ENCODE measurements around the gene BTBD16. TPM values are rescaled to one million over a fixed set of nuclear protein-coding genes. Genes with fewer than 3 reads are reported as not detected.

BTBD16 gene
- polyA plus RNA-seq, 1 experiment: not detected

DNA sequence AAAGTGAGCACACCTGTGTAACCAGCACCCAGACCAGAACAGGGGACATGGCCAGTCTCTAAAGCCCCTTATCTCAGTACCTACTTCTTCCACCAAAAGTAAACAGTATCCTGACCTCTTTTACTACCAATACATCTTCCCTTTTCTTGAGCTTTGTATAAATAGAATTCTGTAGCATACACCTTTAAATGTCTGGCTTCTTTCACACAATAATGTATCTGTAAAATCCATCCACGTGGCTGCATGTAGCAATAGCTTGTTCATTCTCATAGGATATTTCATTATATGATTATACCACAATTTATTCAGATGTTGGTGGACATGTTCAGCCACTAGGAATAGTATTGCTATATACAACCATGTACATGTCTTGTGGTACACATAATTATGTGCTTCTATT is 40.6 kb downstream of the BTBD16 start:
- Histone ChIP-seq H3K27ac (ENCODE audit: low read depth, low read length) (no peak overlapping the region), H3K4me3 (ENCODE audit: low read depth, low read length) (no peak overlapping the region), H3K27me3 (ENCODE audit: control insufficient read depth, insufficient read depth, low read length) (no peaks in the 10 kb centered on the region), H3K9me3 (ENCODE audit: control insufficient read depth, insufficient read depth, low read length) (no peaks in the 10 kb centered on the region; the same call in 1 of the 2 replicates)
- ChIA-PET CTCF (interaction anchor here (1.0 to 7.0 kb wide), 6 partner anchors 14 to 254 kb away, joined by 4 to 56 read pairs (median 8); no protein-coding TSS in a partner anchor), POLR2A (no interaction called here)
- TF ChIP-seq, protein P1, sequence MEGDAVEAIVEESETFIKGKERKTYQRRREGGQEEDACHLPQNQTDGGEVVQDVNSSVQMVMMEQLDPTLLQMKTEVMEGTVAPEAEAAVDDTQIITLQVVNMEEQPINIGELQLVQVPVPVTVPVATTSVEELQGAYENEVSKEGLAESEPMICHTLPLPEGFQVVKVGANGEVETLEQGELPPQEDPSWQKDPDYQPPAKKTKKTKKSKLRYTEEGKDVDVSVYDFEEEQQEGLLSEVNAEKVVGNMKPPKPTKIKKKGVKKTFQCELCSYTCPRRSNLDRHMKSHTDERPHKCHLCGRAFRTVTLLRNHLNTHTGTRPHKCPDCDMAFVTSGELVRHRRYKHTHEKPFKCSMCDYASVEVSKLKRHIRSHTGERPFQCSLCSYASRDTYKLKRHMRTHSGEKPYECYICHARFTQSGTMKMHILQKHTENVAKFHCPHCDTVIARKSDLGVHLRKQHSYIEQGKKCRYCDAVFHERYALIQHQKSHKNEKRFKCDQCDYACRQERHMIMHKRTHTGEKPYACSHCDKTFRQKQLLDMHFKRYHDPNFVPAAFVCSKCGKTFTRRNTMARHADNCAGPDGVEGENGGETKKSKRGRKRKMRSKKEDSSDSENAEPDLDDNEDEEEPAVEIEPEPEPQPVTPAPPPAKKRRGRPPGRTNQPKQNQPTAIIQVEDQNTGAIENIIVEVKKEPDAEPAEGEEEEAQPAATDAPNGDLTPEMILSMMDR (IDR thresholded peaks at IDR 0.05; ENCODE audit: low read depth, low read length): no peak
- DNase-seq (ENCODE audit: low read depth, low spot score): no peak

GRCh38 chr10:122316224-122316884 is 45.3 kb downstream of the BTBD16 start:
- DNase-seq (ENCODE audit: low read depth, low spot score): no peak
- Histone ChIP-seq H3K4me3 (ENCODE audit: low read depth, low read length) (no peak overlapping the region), H3K9me3 (ENCODE audit: control insufficient read depth, insufficient read depth, low read length) (no peaks in the 10 kb centered on the region), H3K27me3 (ENCODE audit: control insufficient read depth, insufficient read depth, low read length) (no peaks in the 10 kb centered on the region), H3K27ac (ENCODE audit: low read depth, low read length) (no peak overlapping the region)
- TF ChIP-seq, protein P1 (IDR thresholded peaks at IDR 0.05; ENCODE audit: low read depth, low read length): no peak
- ChIA-PET POLR2A (no interaction called here), CTCF (interaction anchor here (1.3 to 1.4 kb wide), 2 partner anchors 17 to 18 kb away, joined by 5 to 7 read pairs; no protein-coding TSS in a partner anchor)

- POLR2A ChIA-PET: no interaction called here
- TF ChIP-seq, protein P1 (IDR thresholded peaks at IDR 0.05; ENCODE audit: low read depth, low read length): no peak
- Histone ChIP-seq H3K27ac (ENCODE audit: low read depth, low read length) (no peak overlapping the region), H3K9me3 (ENCODE audit: control insufficient read depth, insufficient read depth, low read length) (no peaks in the 10 kb centered on the region), H3K27me3 (ENCODE audit: control insufficient read depth, insufficient read depth, low read length) (peaks cover 2% of the 10 kb centered on the region), H3K4me3 (ENCODE audit: low read depth, low read length) (no peak overlapping the region)
- CTCF ChIA-PET: interaction anchor here (1.1 kb wide), 1 partner anchor 21 kb away, joined by 3 read pairs; no protein-coding TSS in a partner anchor
- no peak for DNase-seq (ENCODE audit: low read depth, low spot score)
These were observed 50.9 kb downstream of the BTBD16 start for GRCh38 chr10:122321960-122322359.

GRCh38 chr10:122323189-122323588 is 52.1 kb downstream of the BTBD16 start:
- Histone ChIP-seq H3K4me3 (ENCODE audit: low read depth, low read length) (no peak overlapping the region), H3K27ac (ENCODE audit: low read depth, low read length) (no peak overlapping the region), H3K27me3 (ENCODE audit: control insufficient read depth, insufficient read depth, low read length) (peaks cover 2% of the 10 kb centered on the region), H3K9me3 (ENCODE audit: control insufficient read depth, insufficient read depth, low read length) (no peaks in the 10 kb centered on the region; the same call in 1 of the 2 replicates)
- POLR2A ChIA-PET: interaction anchor here (0.5 kb wide), 1 partner anchor 605 kb away, joined by 3 read pairs; no protein-coding TSS in a partner anchor
- CTCF ChIA-PET: interaction anchor here (0.9 to 2.4 kb wide), 6 partner anchors 20 to 242 kb away, joined by 3 to 5 read pairs (median 4); no protein-coding TSS in a partner anchor
- TF ChIP-seq, protein P1 (IDR thresholded peaks at IDR 0.05; ENCODE audit: low read depth, low read length): no peak
- no peak for DNase-seq (ENCODE audit: low read depth, low spot score)

Measured in AG04450 (cell line).